K562 (cell line): Measurements from ENCODE around the gene SELENOK. TPM values are rescaled to one million over a fixed set of nuclear protein-coding genes. Genes with fewer than 3 reads are reported as not detected.

Experiments used
- ATAC-seq: fragments of 200-7000 bp; cut with Tn5 transposase; 3 replicates; pipeline ENCODE4 v1.9.1; 2020; ENCODE audit warnings: moderate library complexity
- BruUV-seq: library from RNA; stranded (reverse); fragments of 400-500 nt; replicated peaks from 2 replicates; lab custom pipeline; 2021; lab: Mats Ljungman, UMichigan
- CTCF ChIA-PET: fragments of 300-600 bp; formaldehyde crosslinking; extraction: SDS; loops from one replicate; lab custom pipeline; 2021; ENCODE audit warnings: low intra/inter-chr PET ratio; lab: Yijun Ruan, JAX
- POLR2A ChIA-PET: fragments of 300-600, 350-650 bp; sonication (Branson Sonifier 250); formaldehyde crosslinking; extraction: SDS; loops from one replicate; lab custom pipeline; 2021; ENCODE audit warnings: antibody characterized with exemption, inconsistent platforms; lab: Yijun Ruan, JAX
- DNase-seq, 4 experiments: peaks; one replicate each; pipeline versions ENCODE4 v3.0.0 to v3.0.0-alpha.2; 2011 to 2018; ENCODE audit warnings: low spot score in 3 of 4, mixed read lengths in 3 of 4; ENCODE audit errors: extremely low read depth in 1 of 4
- FAIRE-seq: peaks from 2 replicates; lab custom pipeline; 2011; peaks lifted over from hg19 to GRCh38; lab: Jason Lieb, UNC
- H2AFZ ChIP-seq: 2 replicates; pipeline ENCODE4 v1.6.0; 2011; ENCODE audit warnings: low read depth, low read length, control low read depth, inconsistent platforms
- H3K27ac ChIP-seq: fragments of 200-600 bp; 3 replicates; pipeline ENCODE4 v1.8.0; 2011; ENCODE audit warnings: low read depth, mild to moderate bottlenecking, control low read depth, inconsistent platforms, low read length, moderate library complexity, mixed read lengths; ENCODE audit errors: extremely low read depth
- H3K27me3 ChIP-seq, 2 experiments: fragments of 300-600 bp in 1 of 2; 2 replicates in 1 of 2; 3 replicates in 1 of 2; pipeline versions ENCODE4 v1.6.0 to v1.8.0; 2011; ENCODE audit warnings: inconsistent platforms in 2 of 2, low read length in 2 of 2, mild to moderate bottlenecking in 1 of 2, mixed read lengths in 1 of 2, moderate library complexity in 1 of 2; ENCODE audit not compliant: control insufficient read depth in 2 of 2, insufficient read depth in 2 of 2
- H3K36me3 ChIP-seq: fragments of 300-600 bp; 3 replicates; pipeline ENCODE4 v1.8.0; 2011; ENCODE audit warnings: mild to moderate bottlenecking, low read length, inconsistent platforms; ENCODE audit not compliant: control insufficient read depth, insufficient read depth
- H3K4me1 ChIP-seq, 2 experiments: fragments of 200-600 bp in 1 of 2; replicated peaks in 1 of 2; 2 replicates in 1 of 2; 3 replicates in 1 of 2; pipeline versions ENCODE4 v1.5.1 to v1.8.0; 2011; ENCODE audit warnings: inconsistent platforms in 2 of 2, low read length in 2 of 2, mild to moderate bottlenecking in 1 of 2, mixed read lengths in 1 of 2, moderate library complexity in 1 of 2; ENCODE audit not compliant: control insufficient read depth in 2 of 2, insufficient read depth in 2 of 2
- H3K4me2 ChIP-seq: 2 replicates; pipeline ENCODE4 v1.6.1; 2011; ENCODE audit warnings: low read length, control low read depth, inconsistent platforms, mixed read lengths; ENCODE audit not compliant: insufficient read depth
- H3K4me3 ChIP-seq: fragments of 200-600 bp; sonication (generic), shearing (Covaris generic); 2 replicates; pipeline ENCODE4 v1.5.1; 2016; ENCODE audit warnings: control low read depth, inconsistent platforms
- H3K79me2 ChIP-seq: fragments of 200-600 bp; 3 replicates; pipeline ENCODE4 v1.8.0; 2011; ENCODE audit warnings: low read length, inconsistent platforms; ENCODE audit not compliant: control insufficient read depth, insufficient read depth
- H3K9ac ChIP-seq, 2 experiments: 2 replicates each; pipeline versions ENCODE4 v1.6.0 to v1.6.1; 2011; ENCODE audit warnings: low read depth in 2 of 2, low read length in 2 of 2, control low read depth in 1 of 2, inconsistent platforms in 1 of 2, mild to moderate bottlenecking in 1 of 2, mixed read lengths in 1 of 2; ENCODE audit not compliant: insufficient read depth in 1 of 2
- H3K9me1 ChIP-seq: one replicate; pipeline ENCODE4 v1.6.0; 2011; ENCODE audit warnings: inconsistent platforms, mild to moderate bottlenecking, low read length, moderate library complexity; ENCODE audit not compliant: control insufficient read depth, insufficient read depth
- H3K9me3 ChIP-seq: replicated peaks from 2 replicates; pipeline ENCODE4 v1.5.1; 2011; ENCODE audit warnings: low read depth, low read length, inconsistent platforms; ENCODE audit not compliant: control insufficient read depth, insufficient read depth
- H4K20me1 ChIP-seq: replicated peaks from 2 replicates; pipeline ENCODE4 v1.6.1; 2011; ENCODE audit warnings: low read length, inconsistent platforms, mixed read lengths; ENCODE audit not compliant: control insufficient read depth, insufficient read depth
- BCL6 ChIP-seq: fragments of 250-450 bp; sonication (Bioruptor Pico); IDR thresholded peaks from 2 replicates; pipeline ENCODE4 v1.4.0; 2020
- HMBOX1 ChIP-seq: sonication (generic); IDR thresholded peaks from 2 replicates; pipeline ENCODE4 v1.6.1; 2016
- WGBS: fragments of 100-300 bp; shearing (Covaris generic); methylation state at CpG from one replicate; pipeline ENCODE4 v1.1.6; 2016; ENCODE audit warnings: low coverage, mixed read lengths; ENCODE audit not compliant: insufficient coverage; ENCODE audit errors: missing lambda C conversion rate; 5-methylcytosine and 5-hydroxymethylcytosine counted together
- in situ Hi-C: fragments of 300-500 bp; cut with MboI; formaldehyde crosslinking; loops from 4 replicates; pipeline ENCODE4 v1.15.0; 2018; ENCODE audit warnings: inconsistent platforms, mixed read lengths
- intact Hi-C: fragments of 100-400 bp; cut with micrococcal nuclease; formaldehyde crosslinking; loops from 2 replicates; pipeline ENCODE4 v1.14.2; 2022
- polyA plus RNA-seq, 8 experiments: library from polyadenylated mRNA; depleted of rRNA in 4 of 8; stranded (reverse) in 5 of 8; unstranded in 3 of 8; fragments of >200 nt; fragmentation: Nextera tagmentation in 2 of 8; fragmentation: Illumina TruSeq in 1 of 8; extraction: Ambion mirVana in 2 of 8; extraction: Trizol in 1 of 8; gene quantifications; 2 replicates each; pipeline versions ENCODE4 v1.2.1 to v1.2.3, GENCODE V29; 2011 to 2014; ENCODE audit warnings: inconsistent platforms in 1 of 8, missing spikeins in 1 of 8
- total RNA-seq, 7 experiments: library from RNA; depleted of rRNA in 6 of 7; stranded (reverse); fragments of >200 nt in 6 of 7; fragmentation: Illumina TruSeq in 2 of 7; extraction: Trizol in 2 of 7; gene quantifications; 2 replicates each; pipeline versions ENCODE4 v1.2.1 to v1.2.3, GENCODE V29; 2011 to 2021; ENCODE audit warnings: low replicate concordance in 1 of 7

The SELENOK gene
- total and polyA plus RNA-seq, 9 of the 15 experiments (the other 6 are each of a cell fraction or from before 2014, with no cell fraction given), result 18.3 to 164 (median 34.8) TPM

DNA sequence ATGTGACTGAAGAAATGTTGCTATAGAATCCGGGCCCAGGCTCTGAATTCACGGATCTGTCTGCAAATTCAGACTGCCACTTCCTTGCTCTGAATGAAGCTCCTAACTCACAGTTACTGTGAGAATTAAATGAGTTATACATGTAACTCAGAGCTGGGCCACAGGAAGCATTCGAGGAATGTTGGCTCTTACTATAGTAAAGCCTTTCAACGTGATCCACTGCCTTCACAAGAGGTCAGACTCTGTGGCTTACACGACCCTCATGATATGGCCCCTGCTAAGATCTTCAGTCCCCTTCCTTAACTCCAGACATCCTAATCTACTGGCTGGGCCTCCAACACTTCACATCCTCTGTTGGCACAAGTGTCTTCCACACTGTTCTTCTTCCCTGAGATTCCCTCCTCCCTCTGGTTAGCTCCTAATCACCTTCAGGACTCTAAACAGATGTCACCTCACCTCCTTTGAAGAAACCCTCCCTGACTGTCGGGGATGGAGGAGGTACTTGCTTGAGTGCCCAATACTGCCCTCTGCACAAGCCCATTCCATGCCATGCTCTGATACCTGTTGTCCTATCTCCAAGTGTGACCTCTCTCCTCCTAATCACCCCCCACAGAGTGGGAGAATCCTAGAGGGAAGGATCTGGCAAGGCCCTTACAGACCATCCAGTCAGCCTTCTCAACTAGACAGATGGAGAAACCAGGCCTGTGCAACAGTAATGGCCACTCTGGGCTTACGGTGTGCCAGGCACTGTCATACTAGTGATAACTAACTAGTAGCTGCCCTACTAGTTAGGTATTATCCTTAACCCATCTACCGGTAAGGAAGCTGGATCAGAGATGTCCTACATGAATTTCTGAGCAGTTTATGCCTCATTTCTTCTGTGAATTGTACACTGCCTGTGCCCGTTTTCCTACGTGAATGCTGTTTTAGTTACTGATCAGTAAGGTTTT, 11.0 kb downstream of the SELENOK start:
- H3K27ac ChIP-seq, result peak overlapping the region; percentile 85; the same call in 2 of the 3 replicates

More for the DNA sequence above, 11.0 kb downstream of the SELENOK start:
- ATAC-seq, result 0 out of 3 replicates have a peak, but pooled peaks have one; percentile 7
- WGBS, result 54% methylated on average over 10 of the region's 10 CpGs
- H3K27me3 ChIP-seq, result no peaks in the 10 kb centered on the region
- TF ChIP-seq HMBOX1, result peak; percentile 97
- no peak for TF ChIP-seq BCL6
- H3K4me3 ChIP-seq, result peak overlapping the region; percentile 85
- H3K9me3 ChIP-seq, result no peaks in the 10 kb centered on the region
- H2AFZ ChIP-seq, result peak overlapping the region; percentile 95
- POLR2A ChIA-PET, result interaction anchor here (1.4 kb wide), 1 partner anchor 11 kb away, joined by 5 read pairs; the partner anchor contains the start of gene SELENOK
- H3K36me3 ChIP-seq, result peaks cover 55% of the 10 kb centered on the region
- no peak for DNase-seq
- in situ Hi-C loops, result no loop called here
- H3K4me2 ChIP-seq, result peak overlapping the region; percentile 94
- BruUV-seq, result no TSS peak
- no peaks in the 10 kb centered on the region for H4K20me1 ChIP-seq
- no peaks in the 10 kb centered on the region for H3K9me1 ChIP-seq
- CTCF ChIA-PET, result interaction anchor here (0.6 kb wide), 1 partner anchor 521 kb away, joined by 3 read pairs; no protein-coding TSS in a partner anchor
- FAIRE-seq, result no peak
- intact Hi-C loops, result no loop called here
- peaks cover 14% of the 10 kb centered on the region for H3K79me2 ChIP-seq
- H3K4me1 ChIP-seq, result peaks cover 5 to 8% of the 10 kb centered on the region in 2 experiments; a peak in 4 of 5 replicates
- peak overlapping the region; percentile 52 to 78; a peak in 3 of 4 replicates for H3K9ac ChIP-seq
